ENCODE data around the gene CEP290. TPM values are rescaled to one million over a fixed set of nuclear protein-coding genes. Genes with fewer than 3 reads are reported as not detected.

The CEP290 gene
- total RNA-seq, 1 donor from 2014 or later, result 8.1 TPM

GRCh38 chr12:88011755-88012154 lies 130.1 kb downstream of the CEP290 start:
- Histone ChIP-seq H3K9me3 (replicated peaks) (no peaks in the 10 kb centered on the region), H3K4me1 (no peaks in the 10 kb centered on the region), H3K36me3 (no peaks in the 10 kb centered on the region), H3K27ac (replicated peaks) (no peak overlapping the region), H3K27me3 (ENCODE audit: low read depth) (no peaks in the 10 kb centered on the region), H3K4me3 (no peak overlapping the region)
- no peak for TF ChIP-seq CTCF (IDR thresholded peaks at IDR 0.05; ENCODE audit: borderline replicate concordance)
- DNase-seq, result no peak
- intact Hi-C loops (cut with micrococcal nuclease), result no loop called here

- Histone ChIP-seq H3K27me3 (ENCODE audit: low read depth) (no peaks in the 10 kb centered on the region), H3K4me1 (no peaks in the 10 kb centered on the region), H3K27ac (replicated peaks) (no peak overlapping the region), H3K9me3 (replicated peaks) (peaks cover 27% of the 10 kb centered on the region), H3K4me3 (no peak overlapping the region), H3K36me3 (no peaks in the 10 kb centered on the region)
- TF ChIP-seq CTCF (IDR thresholded peaks at IDR 0.05; ENCODE audit: borderline replicate concordance), result no peak
- intact Hi-C loops (cut with micrococcal nuclease), result no loop called here
- no peak for DNase-seq
Measured at GRCh38 chr12:88006351-88006750, 135.5 kb downstream of the CEP290 start.

GRCh38 chr12:88001327-88001726 lies 140.6 kb downstream of the CEP290 start:
- H3K36me3 ChIP-seq, result no peaks in the 10 kb centered on the region
- no peak for TF ChIP-seq CTCF (IDR thresholded peaks at IDR 0.05; ENCODE audit: borderline replicate concordance)
- no peak overlapping the region for H3K27ac ChIP-seq (replicated peaks)
- no peak for DNase-seq
- H3K4me1 ChIP-seq, result no peaks in the 10 kb centered on the region
- intact Hi-C loops (cut with micrococcal nuclease), result no loop called here
- H3K27me3 ChIP-seq (ENCODE audit: low read depth), result no peaks in the 10 kb centered on the region
- peaks cover 27% of the 10 kb centered on the region for H3K9me3 ChIP-seq (replicated peaks)
- H3K4me3 ChIP-seq, result no peak overlapping the region

Other genes with a start within 250 kb of the CEP290 start
- not detected for gene C12orf50, start 112.7 kb downstream of the CEP290 start, total RNA-seq
- 8.8 TPM for gene TMTC3, start 219 bp upstream of the CEP290 start, total RNA-seq

Measured in left ventricle myocardium inferior (tissue), 1 donor.